IPS DF 19.7 (cell line): ENCODE measurements around the gene GOLGA7B.

Source experiments
- DNase-seq: peaks from one replicate; pipeline ENCODE4 v3.0.0-alpha.2; 2013; ENCODE audit warnings: low read depth, low spot score

Gene GOLGA7B

GRCh38 chr10:97849687-97850402 lies at the start of gene GOLGA7B:
GOLGA7B (plus strand) TSS chr10:97849843; CDS start chr10:97850304, 461 bp downstream.
- DNase-seq, result no peak

GRCh38 chr10:97800474-97800873 lies 49.2 kb upstream of the GOLGA7B start:
- no peak for DNase-seq

GRCh38 chr10:97801422-97801821 lies 48.2 kb upstream of the GOLGA7B start:
- DNase-seq, result no peak

DNA sequence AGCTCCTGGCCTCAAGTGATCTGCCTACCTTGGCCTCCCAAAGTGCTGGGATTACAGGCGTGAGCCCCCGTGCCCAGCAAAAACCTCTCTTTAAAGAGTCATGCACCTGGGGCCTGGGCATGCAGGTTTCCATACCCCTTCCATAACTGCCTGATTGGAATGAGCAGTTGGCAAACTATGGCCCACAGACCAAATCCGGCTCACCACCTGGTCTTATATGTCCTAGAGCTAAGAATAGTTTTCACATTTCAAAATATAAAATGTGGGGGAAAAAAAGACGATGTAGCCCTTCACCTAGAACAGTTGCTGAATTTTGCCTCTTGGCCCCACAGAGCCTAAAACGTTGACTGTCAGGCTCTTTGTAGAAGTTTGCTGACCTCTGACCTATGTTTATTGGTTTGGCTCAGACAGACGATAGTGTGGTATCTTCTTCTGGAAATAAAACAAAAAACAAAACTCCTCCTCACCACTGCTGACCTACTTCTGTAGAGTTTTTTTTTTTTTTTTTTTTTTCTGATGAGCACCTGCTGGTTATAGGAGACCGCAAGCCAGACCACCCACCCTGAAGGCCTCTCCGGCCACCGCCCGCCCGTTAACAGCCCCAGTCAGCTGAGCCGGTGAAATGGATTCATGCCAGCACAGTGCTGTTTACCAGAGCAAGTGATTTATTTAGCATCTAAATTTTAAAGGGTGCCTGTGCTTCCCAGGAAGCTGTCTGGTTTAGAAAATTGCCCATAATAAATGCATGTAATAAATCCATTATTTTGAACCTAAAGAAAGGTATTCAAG lies 44.4 kb upstream of the GOLGA7B start:
- DNase-seq, result no peak

- DNase-seq, result no peak
Observed at GRCh38 chr10:97805949-97806348, 43.7 kb upstream of the GOLGA7B start.

DNA sequence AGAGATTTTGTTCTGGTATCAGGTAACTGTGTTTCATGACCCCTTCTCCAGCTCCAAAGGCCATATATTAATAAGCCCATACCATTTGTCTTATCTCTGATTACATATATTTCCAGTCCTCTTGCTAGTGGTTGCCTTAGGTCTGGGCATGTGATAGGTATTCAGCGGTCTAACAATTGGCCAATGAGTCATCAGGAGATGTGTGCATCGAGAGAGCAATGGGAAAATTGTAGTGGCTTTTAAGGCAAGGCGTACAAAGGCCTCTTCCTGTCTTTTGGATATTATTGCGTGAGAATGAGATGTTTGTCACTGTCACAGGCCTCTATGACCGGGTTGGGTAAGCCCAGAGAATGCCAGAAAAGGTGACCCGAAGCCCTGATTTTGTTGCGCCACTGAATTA lies 39.2 kb upstream of the GOLGA7B start:
- DNase-seq, result no peak

DNA sequence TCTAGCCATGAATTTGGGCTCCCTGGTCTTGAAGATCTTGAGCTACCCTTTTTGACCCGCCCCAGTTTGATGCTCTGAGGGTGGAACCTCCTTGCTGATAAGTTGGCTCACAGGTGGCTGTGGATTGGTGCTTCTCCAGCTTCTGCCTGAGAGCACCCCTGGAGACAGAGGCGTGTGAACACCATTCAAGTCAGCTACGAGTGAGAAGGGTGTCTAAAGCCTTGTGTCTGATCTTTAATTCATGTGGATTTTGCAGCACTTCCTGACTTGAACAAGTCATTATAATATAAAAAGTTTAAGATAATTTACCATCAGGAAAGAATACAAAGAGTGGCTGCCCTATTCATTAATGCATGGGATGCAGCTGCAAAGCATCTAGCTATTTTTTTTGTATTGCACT lies 37.7 kb upstream of the GOLGA7B start:
- DNase-seq, result no peak

DNA sequence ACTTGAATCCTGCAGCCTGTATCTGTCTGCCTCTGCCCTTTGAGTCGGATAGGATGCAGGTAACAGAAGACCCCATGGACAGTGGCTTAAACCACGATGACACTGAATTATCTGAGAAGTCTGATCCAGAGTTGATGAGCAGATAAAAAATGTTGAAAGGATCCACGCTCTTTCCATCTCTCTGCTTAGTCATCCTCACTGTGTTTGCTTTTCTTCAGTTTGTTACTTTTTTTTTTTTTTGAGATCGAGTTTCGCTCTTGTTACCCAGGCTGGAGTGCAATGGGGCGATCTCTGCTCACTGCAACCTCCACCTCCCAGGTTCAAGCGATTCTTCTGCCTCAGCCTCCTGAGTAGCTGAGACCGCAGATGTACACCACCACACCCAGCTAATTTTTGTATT lies 36.9 kb upstream of the GOLGA7B start:
- DNase-seq, result no peak

DNA sequence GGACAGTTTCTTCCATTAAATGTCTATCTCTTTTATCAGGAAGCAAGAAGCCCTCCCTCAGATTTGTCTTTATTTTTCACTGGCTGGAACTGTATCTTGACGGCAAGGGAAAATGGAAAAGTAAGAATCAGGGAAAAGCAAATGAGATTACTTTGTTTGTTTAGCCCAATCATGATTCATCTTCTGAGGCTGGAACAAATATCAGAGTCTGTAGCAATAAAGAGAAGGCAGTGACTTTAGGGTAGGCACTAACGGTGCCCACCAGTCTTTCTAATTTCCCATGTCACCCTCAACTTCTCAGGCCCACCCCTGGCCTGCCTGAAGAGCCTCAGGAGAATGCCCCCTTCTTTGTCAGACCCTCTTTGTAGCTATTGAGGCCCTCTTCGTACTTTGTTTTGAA lies 36.3 kb upstream of the GOLGA7B start:
- DNase-seq, result no peak

GRCh38 chr10:97814996-97815395 lies 34.6 kb upstream of the GOLGA7B start:
- DNase-seq, result no peak

DNA sequence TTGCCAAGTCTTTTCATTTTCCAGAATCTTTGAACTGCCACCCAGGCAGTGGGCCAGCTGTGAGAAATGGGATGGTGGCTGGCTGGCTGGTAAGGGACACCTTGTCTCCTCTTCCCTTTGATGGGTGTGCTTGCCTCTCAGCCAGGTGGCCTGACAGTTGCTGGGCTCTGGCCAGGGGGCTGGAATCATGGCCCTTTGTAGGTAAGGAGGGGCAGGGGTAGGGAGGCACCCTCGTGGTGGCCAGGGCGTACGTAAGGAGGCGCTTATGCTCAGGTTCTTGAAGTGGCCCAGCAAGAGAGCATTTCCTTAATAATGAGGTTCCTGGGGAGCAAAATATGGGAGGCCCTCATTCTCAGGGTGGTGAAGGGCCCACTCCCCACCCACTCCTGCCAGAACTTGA lies 33.0 kb upstream of the GOLGA7B start:
- no peak for DNase-seq

DNA sequence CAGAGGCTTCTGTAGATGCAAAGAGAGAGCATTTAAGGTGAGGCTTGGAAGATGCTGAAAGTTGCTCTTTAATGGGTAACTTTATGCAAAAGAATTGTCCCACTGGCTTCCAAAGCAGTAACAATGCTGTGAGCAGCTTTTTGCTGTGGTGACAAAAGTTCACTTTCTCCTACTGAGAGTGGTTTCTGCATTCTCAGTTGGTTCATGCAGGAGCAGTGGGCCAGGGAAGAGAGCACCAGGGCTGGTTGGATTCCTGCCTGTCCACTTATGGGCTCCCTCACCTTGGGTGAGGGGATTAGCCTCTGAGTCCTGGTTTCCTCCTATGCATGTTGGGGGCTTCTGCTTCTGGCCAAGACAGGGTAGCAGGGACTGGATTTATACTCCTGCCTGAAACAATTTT lies 31.1 kb upstream of the GOLGA7B start:
- no peak for DNase-seq

DNA sequence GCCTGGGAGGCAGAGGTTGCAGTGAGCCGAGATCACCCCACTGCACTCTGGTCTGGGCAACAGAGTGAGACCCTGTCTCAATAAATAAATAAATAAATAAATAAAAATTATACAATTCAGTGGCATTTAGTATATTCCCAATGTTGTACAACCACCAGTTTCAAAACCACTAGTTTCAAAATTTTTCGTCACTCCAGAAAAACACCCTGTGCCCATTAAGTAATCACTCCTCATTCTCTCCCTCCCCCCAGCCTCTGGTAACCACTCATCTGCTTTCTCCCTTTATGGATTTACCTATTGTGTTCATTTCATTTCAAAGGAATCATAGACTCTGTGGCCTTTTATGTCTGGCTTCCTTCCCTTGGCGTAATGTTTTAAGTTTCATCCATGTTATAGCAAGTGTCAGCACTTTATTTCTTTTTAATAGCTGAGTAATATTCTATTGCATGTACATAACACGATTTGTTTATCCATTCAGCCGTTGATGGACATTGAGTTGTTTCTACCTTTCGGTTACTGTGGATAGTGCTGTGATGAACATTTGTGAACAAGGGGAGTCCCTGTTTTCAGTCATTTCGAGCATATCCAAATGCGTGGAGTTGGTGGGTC lies 29.4 kb upstream of the GOLGA7B start:
- DNase-seq, result no peak

GRCh38 chr10:97821308-97822038 lies 28.2 kb upstream of the GOLGA7B start:
- no peak for DNase-seq

DNA sequence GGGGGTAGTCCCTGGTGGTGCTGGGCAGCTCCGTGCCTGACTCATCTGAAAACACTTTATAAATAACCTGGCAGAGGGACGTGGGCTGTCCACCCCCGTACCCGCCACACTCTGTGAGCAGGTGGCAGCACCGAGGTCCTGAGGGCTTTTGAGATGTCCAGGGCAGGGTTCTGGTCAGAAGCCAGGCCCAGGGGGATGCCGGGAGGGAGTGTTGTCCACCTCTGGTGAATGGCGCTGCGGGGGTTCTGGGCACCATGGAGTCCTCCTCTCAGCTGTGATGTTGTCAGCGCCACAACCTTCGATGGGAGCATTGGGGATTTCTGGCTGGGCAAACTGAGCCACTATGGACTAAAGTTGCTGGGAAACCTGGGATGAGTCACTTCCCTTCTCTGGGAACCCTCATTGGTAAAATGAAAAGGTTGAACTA lies 27.4 kb upstream of the GOLGA7B start:
- no peak for DNase-seq

DNA sequence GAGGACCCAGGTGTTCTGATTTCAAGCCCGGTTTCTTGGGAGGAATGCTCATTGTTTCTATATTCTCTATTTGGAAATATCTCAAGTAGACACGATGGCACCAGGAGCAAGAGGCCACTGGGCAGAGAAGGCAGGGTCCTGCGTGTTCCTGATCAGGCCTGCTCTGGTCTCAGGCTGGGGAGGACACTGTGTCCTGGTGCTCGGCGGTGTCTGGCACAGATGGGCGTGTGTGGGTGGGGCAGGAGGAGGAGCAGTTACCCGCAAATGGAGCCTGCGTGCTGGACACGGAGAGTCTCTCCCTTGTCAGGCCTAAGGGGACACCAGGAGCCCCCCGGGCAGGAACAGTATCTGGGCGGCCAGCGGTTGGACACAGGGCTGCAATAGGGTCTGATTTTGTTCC lies 25.9 kb upstream of the GOLGA7B start:
- DNase-seq, result no peak

- no peak for DNase-seq
Observed at GRCh38 chr10:97825020-97825760, 24.5 kb upstream of the GOLGA7B start.

GRCh38 chr10:97826892-97827291 lies 22.8 kb upstream of the GOLGA7B start:
- no peak for DNase-seq

DNA sequence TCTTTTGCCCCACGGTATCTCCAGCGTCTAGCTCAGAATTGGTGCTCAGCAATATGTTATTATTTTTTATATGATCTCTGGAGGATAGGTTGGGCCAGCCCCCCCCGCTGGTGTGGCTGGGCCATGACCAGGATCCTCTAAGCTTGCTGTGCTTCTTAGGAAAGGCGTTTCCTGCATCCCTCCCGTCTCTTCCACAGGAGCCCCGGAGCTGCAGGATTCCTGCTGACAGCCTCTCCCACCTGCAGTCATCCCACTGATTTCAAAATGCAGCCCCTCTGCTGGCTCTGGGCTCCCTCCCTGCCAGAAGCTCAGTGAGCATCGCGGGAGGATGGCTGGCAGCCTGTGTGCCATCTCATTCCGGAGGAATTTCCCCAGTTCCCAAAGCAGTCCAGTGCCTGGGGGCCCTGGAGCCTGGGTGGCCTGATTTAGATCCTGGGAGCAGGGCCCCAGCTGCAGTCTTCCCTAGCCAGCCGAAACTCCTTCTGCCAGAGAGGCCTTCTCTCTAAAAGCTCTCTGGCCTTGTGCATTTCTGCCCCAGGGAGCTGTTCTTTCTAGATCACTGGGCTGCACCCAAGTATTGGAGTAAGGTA lies 21.8 kb upstream of the GOLGA7B start:
- DNase-seq, result no peak

- DNase-seq, result no peak
Observed at GRCh38 chr10:97828721-97829120, 20.9 kb upstream of the GOLGA7B start.

DNA sequence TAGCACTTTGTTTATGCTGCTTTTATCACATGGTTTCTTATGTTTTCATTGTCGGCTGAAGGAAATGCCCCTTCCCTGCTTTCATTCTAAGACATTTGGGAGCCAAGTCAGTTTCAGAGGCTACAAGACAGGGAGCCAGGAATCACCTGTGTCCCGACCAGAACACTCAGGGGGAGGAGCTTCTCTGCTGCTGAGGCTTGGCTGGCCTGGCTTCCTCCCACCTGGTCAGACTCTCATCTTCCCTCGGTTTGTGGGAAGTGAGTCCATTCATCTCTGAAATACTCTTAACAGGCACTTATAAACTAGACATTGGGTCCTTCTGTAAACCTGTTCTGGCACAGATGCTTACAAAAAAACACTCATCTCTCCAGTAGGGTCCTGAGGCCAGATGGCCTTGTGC lies 19.6 kb upstream of the GOLGA7B start:
- no peak for DNase-seq
